OCI-LY7 (cell line): ENCODE measurements around the gene IQUB.

ENCODE experiments used
- CTCF ChIP-seq: fragments of 200-600 bp; sonication (generic); conservative IDR thresholded peaks from 2 replicates; pipeline ENCODE4 v1.5.1; 2014; ENCODE audit warnings: mild to moderate bottlenecking, antibody characterized with exemption, low read length, moderate library complexity, mixed read lengths
- EZH2phosphoT487 ChIP-seq: fragments of 200-600 bp; sonication (generic); IDR thresholded peaks from 2 replicates; pipeline ENCODE4 v1.6.1; 2018; ENCODE audit warnings: low read depth, borderline replicate concordance, mild to moderate bottlenecking, mixed run types, antibody characterized with exemption, low read length, moderate library complexity, mixed read lengths

DNA sequence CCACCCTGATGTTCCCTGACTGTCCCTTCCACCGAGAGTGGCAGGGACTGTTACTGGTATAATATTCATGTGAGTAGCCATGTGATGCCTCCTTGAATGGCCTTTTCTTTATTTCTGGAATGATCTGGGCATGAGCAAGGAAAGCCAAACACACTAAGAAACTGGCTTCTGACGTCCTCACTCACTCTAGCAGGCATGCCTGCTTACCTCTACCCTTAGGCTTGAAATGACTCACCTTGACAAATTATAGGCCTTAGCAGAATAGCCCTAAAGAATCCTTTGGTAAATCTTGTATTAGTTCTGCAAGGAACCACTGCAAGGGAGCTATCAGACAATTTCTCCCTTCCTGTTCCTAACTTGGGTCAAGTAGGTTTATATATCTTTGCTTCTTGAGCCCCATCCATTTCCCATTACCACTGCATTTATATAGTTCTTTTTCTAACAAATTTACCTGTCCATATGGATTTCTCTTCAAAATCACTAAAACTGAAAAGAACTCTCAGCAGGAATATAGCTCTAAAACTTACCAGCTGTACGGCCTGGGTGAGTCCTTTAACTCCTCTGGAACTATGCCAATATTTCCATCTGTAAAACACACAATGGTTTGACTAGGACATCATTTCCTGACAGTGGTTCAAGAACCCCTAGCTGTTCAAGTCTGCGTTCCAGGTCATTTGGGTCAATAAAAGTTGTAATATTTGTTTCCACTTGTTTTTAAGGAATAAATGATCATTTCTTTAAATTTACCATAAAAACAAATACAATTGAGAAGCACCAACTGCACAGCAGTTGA, 36.2 kb upstream of the IQUB start:
- TF ChIP-seq CTCF: no peak
- no peak for TF ChIP-seq EZH2phosphoT487
